ENCODE measurements around the gene DNAH8.

The DNAH8 gene

DNA sequence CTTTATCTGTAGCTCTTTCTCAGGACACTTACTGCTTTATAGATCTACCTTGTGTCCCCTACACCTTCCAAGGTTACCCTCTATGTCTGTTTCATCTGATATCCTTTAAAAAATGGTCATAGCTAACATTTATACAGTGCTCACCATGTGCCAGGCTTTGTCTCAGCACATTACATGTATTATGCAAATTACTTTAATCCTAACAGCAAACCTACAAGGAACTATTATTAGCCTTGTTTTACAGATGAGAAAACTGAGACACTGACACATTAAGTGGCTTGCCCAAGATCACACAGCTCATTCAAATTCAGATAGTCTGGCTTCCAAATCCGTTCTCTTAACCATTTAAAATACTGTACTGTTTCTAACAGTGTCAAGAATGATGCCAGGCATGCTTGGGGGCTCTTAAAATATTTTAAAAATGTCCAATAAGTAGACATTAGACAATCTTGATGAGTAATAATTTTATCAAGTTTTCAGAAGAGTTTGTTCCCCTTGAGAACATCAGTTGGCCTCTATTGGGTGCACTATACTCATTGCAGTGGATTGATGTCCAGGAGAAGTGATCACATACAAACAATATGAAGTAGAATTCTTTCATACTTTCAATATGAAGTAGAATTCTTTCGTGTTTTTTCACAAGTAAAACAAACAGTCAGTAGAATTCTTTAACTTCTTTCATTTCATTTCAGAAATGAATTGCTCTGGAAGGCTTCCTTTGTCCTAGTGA lies 69.6 kb downstream of the DNAH8 start:
- H3K9me3 ChIP-seq (ENCODE audit: insufficient read depth, low read length): no peaks in the 10 kb centered on the region
- H4K20me1 ChIP-seq (ENCODE audit: insufficient read depth, low read length): no peaks in the 10 kb centered on the region
- H3K36me3 ChIP-seq (replicated peaks; ENCODE audit: low read depth, low read length): no peaks in the 10 kb centered on the region
- no peak overlapping the region for H3K27ac ChIP-seq (ENCODE audit: low read length)
- no peaks in the 10 kb centered on the region for H3K79me2 ChIP-seq (ENCODE audit: low read length)
- H2AFZ ChIP-seq (ENCODE audit: low read depth, low read length): no peak overlapping the region
- H3K4me2 ChIP-seq (ENCODE audit: low read length): peak overlapping the region; percentile 60
- H3K9ac ChIP-seq (ENCODE audit: low read length): no peak overlapping the region
- H3K4me3 ChIP-seq (ENCODE audit: low read length): 0 out of 2 replicates have a peak overlapping the region, but pooled peaks have one; percentile 44
- no peaks in the 10 kb centered on the region for H3K27me3 ChIP-seq (ENCODE audit: low read depth, low read length)
- TF ChIP-seq, protein P1, sequence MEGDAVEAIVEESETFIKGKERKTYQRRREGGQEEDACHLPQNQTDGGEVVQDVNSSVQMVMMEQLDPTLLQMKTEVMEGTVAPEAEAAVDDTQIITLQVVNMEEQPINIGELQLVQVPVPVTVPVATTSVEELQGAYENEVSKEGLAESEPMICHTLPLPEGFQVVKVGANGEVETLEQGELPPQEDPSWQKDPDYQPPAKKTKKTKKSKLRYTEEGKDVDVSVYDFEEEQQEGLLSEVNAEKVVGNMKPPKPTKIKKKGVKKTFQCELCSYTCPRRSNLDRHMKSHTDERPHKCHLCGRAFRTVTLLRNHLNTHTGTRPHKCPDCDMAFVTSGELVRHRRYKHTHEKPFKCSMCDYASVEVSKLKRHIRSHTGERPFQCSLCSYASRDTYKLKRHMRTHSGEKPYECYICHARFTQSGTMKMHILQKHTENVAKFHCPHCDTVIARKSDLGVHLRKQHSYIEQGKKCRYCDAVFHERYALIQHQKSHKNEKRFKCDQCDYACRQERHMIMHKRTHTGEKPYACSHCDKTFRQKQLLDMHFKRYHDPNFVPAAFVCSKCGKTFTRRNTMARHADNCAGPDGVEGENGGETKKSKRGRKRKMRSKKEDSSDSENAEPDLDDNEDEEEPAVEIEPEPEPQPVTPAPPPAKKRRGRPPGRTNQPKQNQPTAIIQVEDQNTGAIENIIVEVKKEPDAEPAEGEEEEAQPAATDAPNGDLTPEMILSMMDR (IDR thresholded peaks at IDR 0.05; ENCODE audit: low read depth, low read length): no peak
- H3K4me1 ChIP-seq (ENCODE audit: low read length): peaks cover 21% of the 10 kb centered on the region

DNA sequence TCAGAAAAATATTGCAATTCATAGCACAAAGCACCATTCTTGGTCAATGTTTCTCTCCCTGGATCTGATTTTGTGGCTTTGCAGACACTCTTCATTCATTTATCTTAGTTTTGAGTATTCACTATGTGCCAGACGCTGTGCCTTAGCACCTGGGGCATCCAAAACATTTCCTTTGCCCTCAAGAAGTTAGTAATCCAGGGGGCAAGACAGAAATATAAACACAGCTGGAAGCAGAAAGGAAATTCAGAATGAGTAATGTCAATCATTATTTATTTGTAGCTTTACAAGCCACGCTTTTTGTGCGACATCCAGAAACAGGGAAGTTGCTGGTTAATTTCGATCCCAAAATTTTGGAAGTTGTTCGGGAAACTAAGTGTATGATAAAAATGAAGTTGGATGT lies 71.4 kb downstream of the DNAH8 start:
- Histone ChIP-seq H3K27me3 (ENCODE audit: low read depth, low read length) (no peaks in the 10 kb centered on the region), H3K4me1 (ENCODE audit: low read length) (peaks cover 21% of the 10 kb centered on the region), H3K27ac (ENCODE audit: low read length) (no peak overlapping the region), H3K36me3 (replicated peaks; ENCODE audit: low read depth, low read length) (no peaks in the 10 kb centered on the region), H3K4me3 (ENCODE audit: low read length) (no peak overlapping the region), H4K20me1 (ENCODE audit: insufficient read depth, low read length) (no peaks in the 10 kb centered on the region), H3K9ac (ENCODE audit: low read length) (no peak overlapping the region), H3K79me2 (ENCODE audit: low read length) (no peaks in the 10 kb centered on the region), H2AFZ (ENCODE audit: low read depth, low read length) (no peak overlapping the region), H3K4me2 (ENCODE audit: low read length) (no peak overlapping the region), H3K9me3 (ENCODE audit: insufficient read depth, low read length) (no peaks in the 10 kb centered on the region)
- TF ChIP-seq, protein P1 (IDR thresholded peaks at IDR 0.05; ENCODE audit: low read depth, low read length): no peak
- no peak for TF ChIP-seq EZH2phosphoT487 (IDR thresholded peaks at IDR 0.05; ENCODE audit: low read depth)

DNA sequence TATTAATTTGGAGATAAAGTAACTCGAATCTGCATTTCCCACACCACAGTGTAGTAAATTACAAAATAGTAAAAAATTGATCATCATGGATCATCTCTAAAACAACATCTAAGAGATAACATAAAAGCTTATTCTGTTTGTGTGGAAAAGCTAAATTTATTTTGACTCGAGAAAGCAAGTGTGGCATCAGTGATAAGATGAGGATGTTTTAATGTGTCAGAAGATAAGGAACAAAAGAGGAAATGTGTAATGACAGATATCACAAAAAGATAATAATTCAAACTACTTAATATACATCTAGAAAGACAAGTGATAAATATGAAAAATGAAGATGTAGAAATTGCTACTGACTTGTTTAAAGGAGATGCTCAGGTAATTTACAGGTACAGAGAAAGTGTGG lies 74.1 kb downstream of the DNAH8 start:
- no peak overlapping the region for H3K9ac ChIP-seq (ENCODE audit: low read length)
- H2AFZ ChIP-seq (ENCODE audit: low read depth, low read length): no peak overlapping the region
- no peaks in the 10 kb centered on the region for H3K27me3 ChIP-seq (ENCODE audit: low read depth, low read length)
- H3K4me1 ChIP-seq (ENCODE audit: low read length): peaks cover 9% of the 10 kb centered on the region
- H3K36me3 ChIP-seq (replicated peaks; ENCODE audit: low read depth, low read length): no peaks in the 10 kb centered on the region
- H3K79me2 ChIP-seq (ENCODE audit: low read length): no peaks in the 10 kb centered on the region
- no peak overlapping the region for H3K4me3 ChIP-seq (ENCODE audit: low read length)
- H4K20me1 ChIP-seq (ENCODE audit: insufficient read depth, low read length): no peaks in the 10 kb centered on the region
- no peak overlapping the region for H3K4me2 ChIP-seq (ENCODE audit: low read length)
- no peak for TF ChIP-seq EZH2phosphoT487 (IDR thresholded peaks at IDR 0.05; ENCODE audit: low read depth)
- TF ChIP-seq, protein P1 (IDR thresholded peaks at IDR 0.05; ENCODE audit: low read depth, low read length): no peak
- no peak overlapping the region for H3K27ac ChIP-seq (ENCODE audit: low read length)
- H3K9me3 ChIP-seq (ENCODE audit: insufficient read depth, low read length): no peaks in the 10 kb centered on the region

DNA sequence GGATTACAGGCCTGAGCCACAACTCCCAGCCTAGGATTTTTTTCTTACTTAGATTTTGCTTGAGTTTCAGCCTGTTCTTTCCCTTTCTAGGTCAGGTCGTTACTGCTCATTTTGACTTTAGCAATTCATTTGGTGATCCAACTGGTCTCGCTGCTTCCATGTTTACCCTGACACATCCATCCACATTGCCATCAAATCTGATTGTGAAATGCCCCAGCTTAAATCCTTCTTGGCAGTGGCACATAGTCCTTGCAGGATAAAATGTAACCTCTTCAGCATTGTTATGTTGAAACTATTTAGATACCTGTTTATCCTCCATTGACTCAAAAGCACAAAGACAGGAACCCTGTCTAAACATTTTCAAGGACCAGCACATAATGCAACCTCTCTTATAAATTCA lies 77.2 kb downstream of the DNAH8 start:
- TF ChIP-seq, protein P1 (IDR thresholded peaks at IDR 0.05; ENCODE audit: low read depth, low read length): no peak
- no peak for TF ChIP-seq EZH2phosphoT487 (IDR thresholded peaks at IDR 0.05; ENCODE audit: low read depth)
- no peaks in the 10 kb centered on the region for H3K4me1 ChIP-seq (ENCODE audit: low read length)
- H3K9ac ChIP-seq (ENCODE audit: low read length): no peak overlapping the region
- H2AFZ ChIP-seq (ENCODE audit: low read depth, low read length): no peak overlapping the region
- no peaks in the 10 kb centered on the region for H4K20me1 ChIP-seq (ENCODE audit: insufficient read depth, low read length)
- H3K79me2 ChIP-seq (ENCODE audit: low read length): no peaks in the 10 kb centered on the region
- H3K27me3 ChIP-seq (ENCODE audit: low read depth, low read length): no peaks in the 10 kb centered on the region
- no peaks in the 10 kb centered on the region for H3K36me3 ChIP-seq (replicated peaks; ENCODE audit: low read depth, low read length)
- H3K4me2 ChIP-seq (ENCODE audit: low read length): no peak overlapping the region
- H3K27ac ChIP-seq (ENCODE audit: low read length): no peak overlapping the region
- H3K4me3 ChIP-seq (ENCODE audit: low read length): no peak overlapping the region
- no peaks in the 10 kb centered on the region for H3K9me3 ChIP-seq (ENCODE audit: insufficient read depth, low read length)

Measured in OCI-LY3 (cell line).